ENCODE results near the gene TTC22.

- TF ChIP-seq CTCF (IDR thresholded peaks at IDR 0.05 in 2 of 3, conservative IDR thresholded peaks at IDR 0.05 in 1 of 3; ENCODE audit: borderline replicate concordance in 1 of 3, insufficient read depth in 1 of 3, low read depth in 2 of 3, low read length in 2 of 3) (no peak), SP1 (IDR thresholded peaks at IDR 0.05; ENCODE audit: low read depth) (no peak), YY1 (IDR thresholded peaks at IDR 0.05; ENCODE audit: extremely low read depth, insufficient replicate concordance, low read depth, low read length) (no peak), REST (IDR thresholded peaks at IDR 0.05; ENCODE audit: low read depth) (no peak), POLR2AphosphoS5 (IDR thresholded peaks at IDR 0.05; ENCODE audit: low read depth, low read length) (no peak), ZBTB33 (IDR thresholded peaks at IDR 0.05; ENCODE audit: extremely low read depth, insufficient replicate concordance, low read length) (no peak), EZH2 (IDR thresholded peaks at IDR 0.05) (no peak), POLR2A (IDR thresholded peaks at IDR 0.05; ENCODE audit: borderline replicate concordance, extremely low read depth, insufficient read depth, insufficient read length) (no peak), EZH2phosphoT487 (IDR thresholded peaks at IDR 0.05; ENCODE audit: borderline replicate concordance) (no peak), ZNF274 (IDR thresholded peaks at IDR 0.05; ENCODE audit: low read depth, low read length) (no peak), MAX (IDR thresholded peaks at IDR 0.05) (no peak)
These were observed 15.8 kb upstream of the TTC22 start for GRCh38 chr1:54816951-54817350.
